ENCODE results near the gene RFLNA.
"Not testable (repeated sequence)": the region's sequence is repeated elsewhere in the genome, so short reads cannot be mapped to it uniquely, and the experiment has no call there.

The RFLNA gene

GRCh38 chr12:124296295-124296915, 1.5 kb downstream of the RFLNA start:
- Histone ChIP-seq H3K36me3 (ENCODE audit: control insufficient read depth, insufficient read depth, low read length) (no peaks in the 10 kb centered on the region), H3K27me3 (ENCODE audit: control insufficient read depth, insufficient read depth, low read length, poor library complexity, severe bottlenecking) (peaks cover 31% of the 10 kb centered on the region), H3K27ac (ENCODE audit: insufficient read depth, low read depth, low read length, poor library complexity, severe bottlenecking) (no peak overlapping the region), H3K9me3 (ENCODE audit: control insufficient read depth, low read length) (no peaks in the 10 kb centered on the region), H3K4me3 (ENCODE audit: insufficient read depth, low read depth, low read length) (peak overlapping the region; percentile 4), H3K4me1 (ENCODE audit: control insufficient read depth, insufficient read depth, low read length) (peaks cover 17% of the 10 kb centered on the region)
- 69 to 73% methylated on average over 21 of the region's 21 CpGs for WGBS, 2 experiments

GRCh38 chr12:124296916-124297351, 2.0 kb downstream of the RFLNA start:
- Histone ChIP-seq H3K4me3 (ENCODE audit: insufficient read depth, low read depth, low read length) (no peak overlapping the region), H3K4me1 (ENCODE audit: control insufficient read depth, insufficient read depth, low read length) (peaks cover 16% of the 10 kb centered on the region), H3K27ac (ENCODE audit: insufficient read depth, low read depth, low read length, poor library complexity, severe bottlenecking) (no peak overlapping the region), H3K27me3 (ENCODE audit: control insufficient read depth, insufficient read depth, low read length, poor library complexity, severe bottlenecking) (peaks cover 31% of the 10 kb centered on the region), H3K36me3 (ENCODE audit: control insufficient read depth, insufficient read depth, low read length) (no peaks in the 10 kb centered on the region), H3K9me3 (ENCODE audit: control insufficient read depth, low read length) (no peaks in the 10 kb centered on the region)
- 87% methylated on average over 9 of the region's 9 CpGs for WGBS, 2 experiments

DNA sequence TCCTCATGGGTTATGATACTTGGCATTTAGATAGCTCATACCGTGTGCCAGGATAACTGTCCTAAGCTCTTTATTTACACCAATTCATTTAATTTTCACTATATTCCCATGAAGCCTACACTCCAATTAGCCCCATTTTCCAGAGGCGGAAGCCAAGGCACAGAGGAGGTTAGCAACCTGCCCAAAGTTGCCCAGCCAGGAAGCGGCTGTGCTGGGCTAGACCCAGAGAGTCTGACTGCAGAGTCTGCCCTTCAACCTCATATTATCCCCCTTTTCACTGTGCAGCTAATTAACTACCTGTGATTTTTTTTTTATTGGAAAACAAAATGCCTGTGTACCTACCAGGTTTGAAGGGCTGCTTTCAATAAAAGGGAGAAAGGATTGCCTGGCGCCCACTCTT, 2.5 kb downstream of the RFLNA start:
- WGBS, 2 experiments = 92 to 94% methylated on average over 4 of the region's 4 CpGs
- no peak overlapping the region for H3K27ac ChIP-seq (ENCODE audit: insufficient read depth, low read depth, low read length, poor library complexity, severe bottlenecking)
- no peak overlapping the region for H3K4me3 ChIP-seq (ENCODE audit: insufficient read depth, low read depth, low read length)
- peaks cover 31% of the 10 kb centered on the region for H3K27me3 ChIP-seq (ENCODE audit: control insufficient read depth, insufficient read depth, low read length, poor library complexity, severe bottlenecking)
- H3K36me3 ChIP-seq (ENCODE audit: control insufficient read depth, insufficient read depth, low read length) = no peaks in the 10 kb centered on the region
- H3K9me3 ChIP-seq (ENCODE audit: control insufficient read depth, low read length) = no peaks in the 10 kb centered on the region
- H3K4me1 ChIP-seq (ENCODE audit: control insufficient read depth, insufficient read depth, low read length) = peaks cover 11% of the 10 kb centered on the region

GRCh38 chr12:124297856-124298255, 3.0 kb downstream of the RFLNA start:
- H3K36me3 ChIP-seq (ENCODE audit: control insufficient read depth, insufficient read depth, low read length) = no peaks in the 10 kb centered on the region
- peaks cover 11% of the 10 kb centered on the region for H3K4me1 ChIP-seq (ENCODE audit: control insufficient read depth, insufficient read depth, low read length)
- WGBS, 2 experiments = 82% methylated on average over 19 of the region's 19 CpGs
- no peak overlapping the region for H3K4me3 ChIP-seq (ENCODE audit: insufficient read depth, low read depth, low read length)
- no peak overlapping the region for H3K27ac ChIP-seq (ENCODE audit: insufficient read depth, low read depth, low read length, poor library complexity, severe bottlenecking)
- peaks cover 31% of the 10 kb centered on the region for H3K27me3 ChIP-seq (ENCODE audit: control insufficient read depth, insufficient read depth, low read length, poor library complexity, severe bottlenecking)
- no peaks in the 10 kb centered on the region for H3K9me3 ChIP-seq (ENCODE audit: control insufficient read depth, low read length)

GRCh38 chr12:124298685-124299410, 4.0 kb downstream of the RFLNA start:
- H3K27ac ChIP-seq (ENCODE audit: insufficient read depth, low read depth, low read length, poor library complexity, severe bottlenecking) = no peak overlapping the region
- H3K36me3 ChIP-seq (ENCODE audit: control insufficient read depth, insufficient read depth, low read length) = no peaks in the 10 kb centered on the region
- H3K4me1 ChIP-seq (ENCODE audit: control insufficient read depth, insufficient read depth, low read length) = peaks cover 11% of the 10 kb centered on the region
- H3K9me3 ChIP-seq (ENCODE audit: control insufficient read depth, low read length) = no peaks in the 10 kb centered on the region
- peaks cover 31% of the 10 kb centered on the region for H3K27me3 ChIP-seq (ENCODE audit: control insufficient read depth, insufficient read depth, low read length, poor library complexity, severe bottlenecking)
- no peak overlapping the region for H3K4me3 ChIP-seq (ENCODE audit: insufficient read depth, low read depth, low read length)
- WGBS, 2 experiments = 91 to 95% methylated on average over 10 of the region's 10 CpGs

DNA sequence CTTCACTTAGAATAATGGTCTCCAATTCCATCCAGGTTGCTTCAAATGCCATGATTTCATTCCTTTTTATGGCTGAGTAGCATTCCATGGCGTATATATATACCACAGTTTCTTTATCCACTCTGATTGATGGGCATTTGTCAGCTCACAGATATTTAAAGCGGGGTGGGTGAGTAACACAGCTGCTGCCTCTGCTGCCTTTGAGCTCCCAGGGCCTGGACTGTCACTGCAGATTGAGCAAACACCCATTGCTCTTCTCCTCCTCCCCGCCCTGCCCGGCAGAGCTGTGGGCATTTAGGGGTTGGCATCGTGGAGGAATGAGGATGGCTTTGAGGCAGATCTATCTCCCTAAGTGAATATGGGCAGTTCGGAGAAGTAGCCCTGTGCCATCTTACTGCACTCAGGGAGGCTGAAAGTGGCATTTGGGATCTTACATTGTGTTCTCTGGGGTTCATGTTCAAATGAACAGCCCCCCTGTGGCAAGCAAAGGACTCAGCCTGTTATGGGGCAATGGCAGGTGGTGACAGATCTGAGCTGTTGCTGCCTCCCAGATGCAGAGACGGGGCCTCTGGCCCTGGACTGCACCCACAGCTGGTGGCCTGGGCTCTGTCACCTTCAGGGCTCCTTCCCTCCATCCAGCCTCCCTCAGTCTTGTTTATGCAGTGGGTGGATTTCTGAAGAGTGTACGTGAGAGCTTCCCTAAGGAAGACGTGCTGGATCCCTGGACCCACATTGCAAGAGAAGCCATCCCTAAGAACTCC, 4.9 kb downstream of the RFLNA start:
- Histone ChIP-seq H3K27ac (ENCODE audit: insufficient read depth, low read depth, low read length, poor library complexity, severe bottlenecking) (no peak overlapping the region), H3K4me3 (ENCODE audit: insufficient read depth, low read depth, low read length) (no peak overlapping the region), H3K4me1 (ENCODE audit: control insufficient read depth, insufficient read depth, low read length) (peaks cover 7% of the 10 kb centered on the region), H3K36me3 (ENCODE audit: control insufficient read depth, insufficient read depth, low read length) (no peaks in the 10 kb centered on the region), H3K27me3 (ENCODE audit: control insufficient read depth, insufficient read depth, low read length, poor library complexity, severe bottlenecking) (peaks cover 23% of the 10 kb centered on the region), H3K9me3 (ENCODE audit: control insufficient read depth, low read length) (no peaks in the 10 kb centered on the region)
- WGBS, 2 experiments = 83 to 85% methylated on average over 9 of the region's 9 CpGs

DNA sequence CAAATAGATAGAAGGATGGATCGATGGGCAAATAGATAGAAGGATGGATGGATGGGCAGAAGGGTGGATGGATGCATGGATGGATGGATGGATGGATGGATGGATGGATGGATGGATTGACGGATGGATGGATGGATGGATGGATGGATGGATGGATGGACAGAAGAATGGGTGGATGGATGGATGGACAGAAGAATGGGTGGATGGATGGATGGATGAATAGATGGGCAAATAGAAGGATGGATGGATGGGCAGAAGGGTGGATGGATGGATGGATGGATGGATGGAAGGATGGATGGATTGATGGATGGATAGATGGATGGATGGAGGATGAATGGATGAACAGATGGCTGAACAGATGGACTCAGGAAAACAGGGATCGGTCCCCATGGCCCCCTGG, 5.8 kb downstream of the RFLNA start:
- H3K4me3 ChIP-seq (ENCODE audit: insufficient read depth, low read depth, low read length); H3K9me3 ChIP-seq (ENCODE audit: control insufficient read depth, low read length); H3K36me3 ChIP-seq (ENCODE audit: control insufficient read depth, insufficient read depth, low read length); H3K4me1 ChIP-seq (ENCODE audit: control insufficient read depth, insufficient read depth, low read length); H3K27ac ChIP-seq (ENCODE audit: insufficient read depth, low read depth, low read length, poor library complexity, severe bottlenecking): not testable (repeated sequence)
- 69 to 76% methylated on average over 3 of the region's 3 CpGs for WGBS, 2 experiments
- H3K27me3 ChIP-seq (ENCODE audit: control insufficient read depth, insufficient read depth, low read length, poor library complexity, severe bottlenecking) = peaks cover 16% of the 10 kb centered on the region

DNA sequence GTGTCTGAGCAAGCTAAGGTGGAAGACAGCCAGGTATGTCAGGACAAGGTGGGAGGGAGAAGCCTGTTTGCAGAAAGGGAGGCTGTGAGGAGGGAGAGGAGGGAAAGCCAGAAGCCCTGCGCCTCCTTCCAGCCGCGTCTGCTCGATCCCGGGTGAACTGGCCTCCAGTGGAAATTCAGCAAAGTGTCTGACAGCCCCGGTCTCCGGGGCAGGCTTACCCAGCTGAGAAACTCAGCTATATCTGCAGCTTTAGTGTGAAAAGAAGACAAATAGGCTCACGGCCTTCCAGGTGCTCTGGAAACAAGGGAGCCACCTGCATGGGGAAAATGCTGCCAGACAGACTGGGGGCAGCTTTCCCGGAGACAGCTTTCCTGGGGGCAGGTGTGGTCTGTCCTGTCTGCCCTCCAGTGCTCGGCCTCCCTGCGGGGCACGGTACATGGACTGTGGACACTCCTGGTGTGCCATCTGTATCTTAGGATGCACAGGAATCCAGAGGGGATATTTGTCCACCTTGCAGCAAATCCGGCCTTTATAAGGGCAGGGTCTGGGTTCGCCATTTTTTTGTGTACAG, 6.3 kb downstream of the RFLNA start:
- H3K4me1 ChIP-seq (ENCODE audit: control insufficient read depth, insufficient read depth, low read length) = peaks cover 6% of the 10 kb centered on the region
- H3K4me3 ChIP-seq (ENCODE audit: insufficient read depth, low read depth, low read length) = no peak overlapping the region
- H3K27me3 ChIP-seq (ENCODE audit: control insufficient read depth, insufficient read depth, low read length, poor library complexity, severe bottlenecking) = peaks cover 10% of the 10 kb centered on the region
- H3K9me3 ChIP-seq (ENCODE audit: control insufficient read depth, low read length) = no peaks in the 10 kb centered on the region
- H3K36me3 ChIP-seq (ENCODE audit: control insufficient read depth, insufficient read depth, low read length) = no peaks in the 10 kb centered on the region
- WGBS, 2 experiments = 87 to 88% methylated on average over 14 of the region's 14 CpGs
- H3K27ac ChIP-seq (ENCODE audit: insufficient read depth, low read depth, low read length, poor library complexity, severe bottlenecking) = no peak overlapping the region

GRCh38 chr12:124302241-124302806, 7.4 kb downstream of the RFLNA start:
- WGBS, 2 experiments = 93 to 94% methylated on average over 18 of the region's 18 CpGs
- Histone ChIP-seq H3K27ac (ENCODE audit: insufficient read depth, low read depth, low read length, poor library complexity, severe bottlenecking) (no peak overlapping the region), H3K9me3 (ENCODE audit: control insufficient read depth, low read length) (no peaks in the 10 kb centered on the region), H3K27me3 (ENCODE audit: control insufficient read depth, insufficient read depth, low read length, poor library complexity, severe bottlenecking) (no peaks in the 10 kb centered on the region), H3K36me3 (ENCODE audit: control insufficient read depth, insufficient read depth, low read length) (no peaks in the 10 kb centered on the region), H3K4me1 (ENCODE audit: control insufficient read depth, insufficient read depth, low read length) (no peaks in the 10 kb centered on the region), H3K4me3 (ENCODE audit: insufficient read depth, low read depth, low read length) (no peak overlapping the region)

Data from ectodermal cell (in vitro differentiated cells).